ENCODE measurements around the gene C17orf67. TPM values are rescaled to one million over a fixed set of nuclear protein-coding genes. Genes with fewer than 3 reads are reported as not detected.

C17orf67 gene
- total RNA-seq, 1 donor from 2014 or later, result 3.2 TPM

Other genes with a start within 250 kb of the C17orf67 start
- gene NOG, start 240.2 kb downstream of the C17orf67 start, total RNA-seq, result not detected in 2 replicates
- gene DGKE, start 231 bp upstream of the C17orf67 start, total RNA-seq, result 25.8 and 25.9 TPM in 2 replicates
- 109 and 111 TPM in 2 replicates for gene TRIM25, start 80.1 kb upstream of the C17orf67 start, total RNA-seq
- 18.6 and 19.2 TPM in 2 replicates for gene COIL, start 127.1 kb upstream of the C17orf67 start, total RNA-seq
- gene SCPEP1, start 144.2 kb upstream of the C17orf67 start, total RNA-seq, result 7.5 and 9.1 TPM in 2 replicates

Data from T-helper 2 cell treated with Interferon-gamma antibody and Interleukin-4, amounts not matched to agents 100 ng/mL and 5 ng/mL, for 36 hours (primary cell).